Activated CD4-positive, alpha-beta T cell treated with anti-CD3 and anti-CD28 coated beads, Interleukin-2, amount 10 ng/mL, durations not matched to agents 24 days and 14 days (primary cell): Measurements from ENCODE around the gene CCDC85B. TPM values are rescaled to one million over a fixed set of nuclear protein-coding genes. Genes with fewer than 3 reads are reported as not detected.

Experiments
- DNase-seq: peaks from one replicate; pipeline ENCODE4 v3.0.0; 2022
- H3K27ac Mint-ChIP-seq: one replicate; pipeline ENCODE4 v1.8.0; 2022; ENCODE audit warnings: mild to moderate bottlenecking, mixed read lengths
- H3K27me3 Mint-ChIP-seq: one replicate; pipeline ENCODE4 v1.8.0; 2022; ENCODE audit warnings: mixed read lengths
- H3K36me3 Mint-ChIP-seq: one replicate; pipeline ENCODE4 v1.8.0; 2022; ENCODE audit warnings: low read depth, mild to moderate bottlenecking, mixed read lengths
- H3K4me1 Mint-ChIP-seq: one replicate; pipeline ENCODE4 v1.8.0; 2021; ENCODE audit warnings: mixed read lengths
- H3K4me3 Mint-ChIP-seq: one replicate; pipeline ENCODE4 v1.8.0; 2022; ENCODE audit warnings: mild to moderate bottlenecking, moderate library complexity, mixed read lengths
- H3K9me3 Mint-ChIP-seq: one replicate; pipeline ENCODE4 v1.8.0; 2021; ENCODE audit warnings: mixed read lengths
- intact Hi-C: fragments of 100-400 bp; cut with micrococcal nuclease; formaldehyde crosslinking; loops from one replicate; pipeline ENCODE4 v1.15.1; 2023
- total RNA-seq: library from RNA; stranded (reverse); gene quantifications from 2 replicates; pipeline ENCODE4 v1.2.3, GENCODE V29; 2022

CCDC85B gene
- total RNA-seq, 1 donor from 2014 or later, result 62.5 TPM

DNA sequence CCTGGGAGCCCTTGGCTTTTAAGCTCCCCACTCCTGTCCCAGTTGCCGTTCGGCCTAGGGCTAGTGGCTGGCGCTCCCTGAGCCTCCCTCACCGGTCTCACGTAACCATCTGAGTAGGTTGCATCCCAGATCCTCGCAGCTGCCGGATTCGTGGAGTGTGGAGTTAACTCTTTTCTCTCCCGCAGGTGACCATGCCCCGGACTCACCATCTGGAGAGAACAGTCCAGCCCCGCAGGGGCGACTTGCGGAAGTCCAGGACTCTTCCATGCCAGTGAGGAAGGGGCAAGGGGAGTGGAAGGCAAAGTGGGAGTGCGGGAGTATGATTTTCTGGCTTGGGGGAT, 29.3 kb upstream of the CCDC85B start:
- Mint-ChIP-seq H3K27me3 (no peaks in the 10 kb centered on the region), H3K4me3 (peak overlapping the region; percentile 92), H3K27ac (peak overlapping the region; percentile 94), H3K36me3 (peaks cover 47% of the 10 kb centered on the region), H3K4me1 (peaks cover 29% of the 10 kb centered on the region), H3K9me3 (no peaks in the 10 kb centered on the region)
- no peak for DNase-seq
- intact Hi-C loops, result no loop called here

DNA sequence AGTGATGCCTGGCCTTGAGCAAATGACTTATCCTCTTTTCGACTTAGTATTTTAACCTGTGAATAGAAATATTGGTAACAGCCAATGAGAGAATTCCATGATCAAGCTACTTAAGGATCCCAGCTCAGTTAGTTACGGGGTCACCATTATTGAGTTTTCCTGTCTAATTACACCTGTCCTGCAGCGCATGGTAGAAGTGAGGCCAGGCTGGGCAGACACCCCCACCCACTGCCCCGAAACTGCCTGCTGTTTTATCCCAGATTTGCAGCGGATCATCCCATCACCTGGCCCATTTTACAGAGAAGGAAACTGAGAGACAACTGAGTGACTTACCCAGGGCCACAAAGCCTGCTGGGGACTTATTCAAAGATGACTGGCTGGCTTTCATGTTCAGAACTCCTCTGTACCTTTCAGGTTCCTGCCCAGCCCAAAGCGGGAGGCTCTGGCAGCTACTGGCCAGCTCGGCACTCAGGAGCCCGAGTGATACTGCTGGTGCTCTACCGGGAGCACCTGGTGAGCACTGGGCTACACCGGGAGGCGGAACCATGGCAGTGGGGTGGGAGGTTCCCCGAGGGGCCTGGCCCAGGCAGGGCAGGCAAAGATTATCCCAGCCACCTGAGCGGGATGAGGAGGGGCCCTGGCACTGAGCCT, 28.8 kb upstream of the CCDC85B start:
- H3K4me1 Mint-ChIP-seq, result peaks cover 24% of the 10 kb centered on the region
- peak overlapping the region; percentile 94 for H3K27ac Mint-ChIP-seq
- DNase-seq, result no peak
- no peaks in the 10 kb centered on the region for H3K9me3 Mint-ChIP-seq
- peak overlapping the region; percentile 92 for H3K4me3 Mint-ChIP-seq
- H3K27me3 Mint-ChIP-seq, result no peaks in the 10 kb centered on the region
- intact Hi-C loops, result no loop called here
- H3K36me3 Mint-ChIP-seq, result peaks cover 43% of the 10 kb centered on the region

DNA sequence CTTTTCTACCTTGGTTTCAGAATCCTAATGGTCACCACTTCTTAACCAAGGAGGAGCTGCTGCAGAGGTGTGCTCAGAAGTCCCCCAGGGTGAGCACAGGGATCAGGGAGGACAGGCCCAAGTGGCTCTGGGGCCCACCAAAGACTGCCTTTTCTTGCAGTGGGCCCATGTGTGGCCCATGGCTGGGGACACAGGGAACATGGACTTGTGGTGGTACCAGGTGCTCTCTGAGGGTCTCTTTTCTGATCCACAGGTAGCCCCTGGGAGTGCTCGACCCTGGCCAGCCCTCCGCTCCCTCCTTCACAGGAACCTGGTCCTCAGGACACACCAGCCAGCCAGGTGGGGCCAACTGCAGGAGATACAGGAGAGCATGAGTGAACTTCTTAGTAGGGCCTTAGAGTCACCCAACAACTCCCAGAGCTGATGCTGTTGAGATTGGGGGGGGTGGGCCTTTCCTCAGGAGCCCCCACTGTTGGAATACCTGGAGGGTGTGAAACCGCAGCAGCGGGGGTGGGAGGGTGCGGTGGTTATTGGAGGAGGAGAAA, 28.2 kb upstream of the CCDC85B start:
- Mint-ChIP-seq H3K4me1 (peaks cover 22% of the 10 kb centered on the region), H3K27ac (no peak overlapping the region), H3K36me3 (peaks cover 43% of the 10 kb centered on the region), H3K4me3 (no peak overlapping the region), H3K9me3 (no peaks in the 10 kb centered on the region), H3K27me3 (no peaks in the 10 kb centered on the region)
- intact Hi-C loops, result no loop called here
- DNase-seq, result no peak

DNA sequence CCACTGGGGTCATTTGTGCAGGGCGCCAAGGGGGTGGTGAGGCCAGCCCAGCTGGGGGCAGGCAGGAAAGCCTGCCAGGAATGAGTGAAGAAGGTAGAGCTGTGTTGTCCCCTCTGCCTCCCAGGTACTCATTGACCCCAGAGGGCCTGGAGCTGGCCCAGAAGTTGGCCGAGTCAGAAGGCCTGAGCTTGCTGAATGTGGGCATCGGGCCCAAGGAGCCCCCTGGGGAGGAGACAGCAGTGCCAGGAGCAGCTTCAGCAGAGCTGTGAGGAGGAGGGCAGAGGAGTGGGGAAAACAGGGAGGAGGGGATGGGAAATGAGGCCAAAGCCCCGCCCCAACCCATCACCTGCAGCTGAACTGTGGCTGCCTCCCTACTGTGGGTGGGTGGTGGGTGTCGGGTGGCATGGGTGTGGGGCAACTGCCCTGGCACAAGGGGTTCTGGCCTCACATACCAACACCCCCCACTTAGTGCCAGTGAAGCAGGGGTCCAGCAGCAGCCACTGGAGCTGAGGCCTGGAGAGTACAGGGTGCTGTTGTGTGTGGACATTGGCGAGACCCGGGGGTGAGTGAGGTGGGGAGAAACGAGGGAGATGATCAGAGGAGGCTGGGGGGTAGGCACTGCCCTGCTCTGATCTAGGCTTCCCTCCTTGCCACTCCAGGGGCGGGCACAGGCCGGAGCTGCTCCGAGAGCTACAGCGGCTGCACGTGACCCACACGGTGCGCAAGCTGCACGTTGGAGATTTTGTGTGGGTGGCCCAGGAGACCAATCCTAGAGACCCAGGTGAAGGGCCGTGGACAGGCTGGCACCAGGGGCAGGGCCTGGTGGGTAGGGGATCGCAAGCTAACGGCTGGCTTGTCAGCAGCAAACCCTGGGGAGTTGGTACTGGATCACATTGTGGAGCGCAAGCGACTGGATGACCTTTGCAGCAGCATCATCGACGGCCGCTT, 27.3 kb upstream of the CCDC85B start:
- Mint-ChIP-seq H3K27ac (peak overlapping the region; percentile 37), H3K4me1 (peaks cover 23% of the 10 kb centered on the region), H3K9me3 (no peaks in the 10 kb centered on the region), H3K27me3 (no peaks in the 10 kb centered on the region), H3K36me3 (peaks cover 43% of the 10 kb centered on the region), H3K4me3 (peak overlapping the region; percentile 66)
- intact Hi-C loops, result no loop called here
- DNase-seq, result no peak

DNA sequence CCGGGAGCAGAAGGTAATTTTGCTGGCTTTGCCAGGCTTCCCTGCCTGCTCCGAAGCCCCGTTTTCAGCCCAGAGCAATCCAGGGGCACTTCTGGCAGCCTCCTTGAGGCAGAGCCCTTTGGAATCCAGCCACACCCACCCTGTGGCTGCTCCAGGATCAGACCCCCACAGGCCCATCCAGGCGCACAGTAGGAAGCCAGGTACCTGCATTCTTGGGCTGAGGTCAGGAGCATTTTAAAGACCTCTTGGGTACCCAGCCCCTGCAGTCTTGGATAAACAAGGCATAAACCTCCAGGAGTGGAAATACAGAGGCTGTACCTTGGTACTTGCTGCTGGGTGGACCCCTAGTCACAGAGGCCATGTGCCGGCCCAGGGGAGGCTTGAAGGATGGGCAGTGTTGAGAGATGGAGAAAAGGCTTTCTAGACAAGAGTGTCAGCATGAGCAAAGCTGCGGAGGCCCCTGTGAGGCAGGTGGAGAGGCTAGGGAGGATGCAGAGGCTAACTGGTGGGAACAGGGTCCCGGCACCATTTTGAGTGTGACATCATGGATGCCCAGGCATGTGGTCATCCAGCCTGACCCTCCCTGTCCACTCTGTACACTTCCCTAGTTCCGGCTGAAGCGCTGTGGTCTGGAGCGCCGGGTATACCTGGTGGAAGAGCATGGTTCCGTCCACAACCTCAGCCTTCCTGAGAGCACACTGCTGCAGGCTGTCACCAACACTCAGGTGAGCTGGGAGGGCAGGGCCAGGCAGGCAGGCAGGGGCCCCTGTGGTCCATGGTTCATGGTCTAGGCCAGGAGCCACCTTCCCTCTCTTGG, 26.4 kb upstream of the CCDC85B start:
- intact Hi-C loops, result no loop called here
- Mint-ChIP-seq H3K9me3 (no peaks in the 10 kb centered on the region), H3K27ac (no peak overlapping the region), H3K36me3 (peaks cover 45% of the 10 kb centered on the region), H3K4me3 (no peak overlapping the region), H3K27me3 (no peaks in the 10 kb centered on the region), H3K4me1 (peaks cover 20% of the 10 kb centered on the region)
- DNase-seq, result no peak

DNA sequence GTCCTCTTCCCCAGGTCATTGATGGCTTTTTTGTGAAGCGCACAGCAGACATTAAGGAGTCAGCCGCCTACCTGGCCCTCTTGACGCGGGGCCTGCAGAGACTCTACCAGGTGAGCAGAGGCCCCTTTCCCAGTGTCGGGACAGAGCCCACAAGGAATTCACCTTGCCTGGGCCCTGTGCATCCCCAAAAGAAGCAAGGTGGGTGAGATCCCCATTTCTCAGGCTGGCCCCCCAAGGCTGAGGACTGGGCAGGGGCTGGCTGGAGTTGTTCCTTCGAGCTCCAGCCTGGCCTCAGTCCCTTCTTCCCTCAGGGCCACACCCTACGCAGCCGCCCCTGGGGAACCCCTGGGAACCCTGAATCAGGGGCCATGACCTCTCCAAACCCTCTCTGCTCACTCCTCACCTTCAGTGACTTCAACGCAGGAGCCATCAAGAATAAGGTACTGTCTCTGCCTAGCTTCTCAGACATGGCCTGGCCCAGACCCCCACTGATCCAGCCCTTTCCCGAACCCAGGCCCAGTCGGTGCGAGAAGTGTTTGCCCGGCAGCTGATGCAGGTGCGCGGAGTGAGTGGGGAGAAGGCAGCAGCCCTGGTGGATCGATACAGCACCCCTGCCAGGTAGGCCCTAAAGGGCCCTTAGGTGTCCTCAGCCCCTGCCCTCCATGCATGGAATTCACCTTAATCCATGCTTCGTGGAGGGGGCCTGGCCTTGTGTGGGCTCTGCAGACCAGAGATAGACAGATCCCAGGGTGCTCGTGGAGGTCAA, 25.6 kb upstream of the CCDC85B start:
- peaks cover 45% of the 10 kb centered on the region for H3K36me3 Mint-ChIP-seq
- H3K9me3 Mint-ChIP-seq, result no peaks in the 10 kb centered on the region
- DNase-seq, result no peak
- no peak overlapping the region for H3K4me3 Mint-ChIP-seq
- peaks cover 18% of the 10 kb centered on the region for H3K4me1 Mint-ChIP-seq
- no peaks in the 10 kb centered on the region for H3K27me3 Mint-ChIP-seq
- H3K27ac Mint-ChIP-seq, result no peak overlapping the region
- intact Hi-C loops, result no loop called here

DNA sequence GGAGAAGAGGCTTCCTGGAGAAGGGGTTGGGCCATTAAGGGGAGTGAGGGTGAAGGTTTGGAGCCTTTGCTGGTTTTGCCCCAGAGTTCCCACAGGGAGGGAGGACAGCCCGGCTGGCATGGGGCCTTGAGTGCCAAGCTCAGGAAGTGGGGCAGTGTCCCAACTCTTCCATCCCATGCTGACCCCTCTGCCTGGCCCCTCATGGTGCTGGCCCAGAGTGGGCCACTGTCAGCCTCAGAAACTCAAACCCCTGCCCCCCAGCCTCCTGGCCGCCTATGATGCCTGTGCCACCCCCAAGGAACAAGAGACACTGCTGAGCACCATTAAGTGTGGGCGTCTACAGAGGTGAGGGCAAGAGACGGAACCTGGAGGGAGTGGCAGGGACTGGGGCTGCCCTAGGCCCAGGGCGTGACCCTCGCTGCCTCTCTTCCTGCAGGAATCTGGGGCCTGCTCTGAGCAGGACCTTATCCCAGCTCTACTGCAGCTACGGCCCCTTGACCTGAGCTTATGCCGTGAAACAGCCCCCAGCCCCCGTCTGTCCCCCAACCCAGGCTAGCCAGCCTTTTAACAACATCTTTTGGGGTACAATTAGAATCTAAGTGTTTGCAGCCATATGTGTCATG, 24.8 kb upstream of the CCDC85B start:
- Mint-ChIP-seq H3K27me3 (no peaks in the 10 kb centered on the region), H3K9me3 (no peaks in the 10 kb centered on the region), H3K27ac (no peak overlapping the region), H3K36me3 (peaks cover 43% of the 10 kb centered on the region), H3K4me3 (no peak overlapping the region), H3K4me1 (peaks cover 17% of the 10 kb centered on the region)
- intact Hi-C loops, result no loop called here
- DNase-seq, result no peak

DNA sequence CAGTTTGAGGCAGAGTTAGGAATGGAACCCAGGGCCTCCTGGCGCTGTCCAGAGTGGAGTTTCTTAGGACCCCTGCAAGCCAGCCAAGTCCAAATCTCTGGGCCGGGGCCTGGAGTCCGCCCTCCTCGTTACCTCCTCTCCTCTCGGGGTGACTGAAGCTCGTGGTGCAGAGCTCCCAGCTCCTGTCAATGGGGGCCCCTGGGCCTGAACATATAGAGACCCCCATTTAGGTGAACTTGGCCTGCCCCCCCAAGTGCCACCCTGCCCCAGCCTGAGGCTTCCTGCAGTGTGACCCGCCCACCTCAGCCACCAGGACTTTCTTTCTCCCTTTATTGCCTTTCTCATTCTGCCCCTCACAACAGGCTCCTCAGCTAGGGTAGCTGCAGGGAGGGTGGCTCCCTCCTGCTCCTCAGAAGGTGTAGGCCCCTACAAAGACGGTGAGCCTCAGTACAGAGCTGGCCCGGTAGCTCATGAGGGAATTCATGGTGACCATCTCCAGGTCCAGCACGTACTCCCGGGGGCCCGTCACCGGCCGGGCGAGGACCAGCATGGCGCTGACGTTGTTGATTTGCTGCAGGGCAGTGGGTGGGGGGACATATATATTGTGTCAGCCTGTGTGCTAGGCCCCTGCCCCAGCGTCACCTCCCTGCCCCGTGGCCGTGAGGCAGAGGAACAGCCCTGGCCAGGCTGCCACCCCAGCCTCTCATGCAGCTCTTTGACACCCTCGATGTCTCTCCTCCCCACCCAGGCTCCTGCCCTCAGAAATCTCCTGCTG, 23.8 kb upstream of the CCDC85B start:
- H3K4me3 Mint-ChIP-seq, result no peak overlapping the region
- intact Hi-C loops, result no loop called here

DNA sequence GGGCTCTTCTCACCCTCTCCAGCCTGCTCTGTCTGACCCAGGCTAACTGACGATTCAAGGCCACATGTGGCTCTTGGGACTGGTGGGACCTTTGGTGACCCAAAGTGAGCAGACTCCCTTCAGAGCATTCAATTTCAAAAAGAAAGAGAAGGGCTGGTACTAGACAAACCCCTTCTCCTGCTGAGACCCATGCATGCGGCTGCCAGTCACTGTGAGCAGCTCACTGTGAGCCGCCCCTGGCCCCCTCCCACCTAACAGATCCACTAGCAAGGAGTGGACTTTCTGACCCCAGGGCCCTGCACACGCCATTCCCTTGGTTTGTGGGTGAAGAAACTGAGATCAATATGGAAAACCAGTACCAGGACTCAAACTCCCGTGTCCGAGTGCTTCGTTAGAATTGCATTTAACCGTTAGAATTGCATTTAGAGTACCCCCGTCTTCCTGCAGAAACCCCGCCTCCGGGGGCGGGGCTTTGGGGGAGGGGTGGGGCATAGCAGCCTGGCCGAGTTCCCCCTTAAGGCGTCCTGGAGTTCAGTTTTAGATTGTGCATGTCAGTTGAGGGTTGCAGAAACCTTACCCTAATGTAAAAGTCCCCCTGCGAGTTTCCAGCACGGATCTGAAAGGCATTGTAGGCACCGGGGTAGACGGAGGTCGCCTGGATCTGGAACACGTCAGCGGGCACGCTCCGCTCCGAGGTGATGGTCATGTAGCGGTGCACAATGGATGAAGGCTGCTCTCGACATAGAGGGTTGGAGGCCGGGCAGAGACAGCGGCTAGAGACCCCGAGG, 23.0 kb upstream of the CCDC85B start:
- H3K9me3 Mint-ChIP-seq, result no peaks in the 10 kb centered on the region
- no peak overlapping the region for H3K4me3 Mint-ChIP-seq
- H3K36me3 Mint-ChIP-seq, result peaks cover 33% of the 10 kb centered on the region
- intact Hi-C loops, result no loop called here
- peaks cover 16% of the 10 kb centered on the region for H3K4me1 Mint-ChIP-seq
- DNase-seq, result peak; percentile 78
- H3K27ac Mint-ChIP-seq, result no peak overlapping the region
- no peaks in the 10 kb centered on the region for H3K27me3 Mint-ChIP-seq

More for the DNA sequence above, 23.8 kb upstream of the CCDC85B start:
- H3K36me3 Mint-ChIP-seq, result peaks cover 35% of the 10 kb centered on the region
- no peak for DNase-seq
- H3K9me3 Mint-ChIP-seq, result no peaks in the 10 kb centered on the region
- no peak overlapping the region for H3K27ac Mint-ChIP-seq
- H3K27me3 Mint-ChIP-seq, result no peaks in the 10 kb centered on the region
- peaks cover 18% of the 10 kb centered on the region for H3K4me1 Mint-ChIP-seq

DNA sequence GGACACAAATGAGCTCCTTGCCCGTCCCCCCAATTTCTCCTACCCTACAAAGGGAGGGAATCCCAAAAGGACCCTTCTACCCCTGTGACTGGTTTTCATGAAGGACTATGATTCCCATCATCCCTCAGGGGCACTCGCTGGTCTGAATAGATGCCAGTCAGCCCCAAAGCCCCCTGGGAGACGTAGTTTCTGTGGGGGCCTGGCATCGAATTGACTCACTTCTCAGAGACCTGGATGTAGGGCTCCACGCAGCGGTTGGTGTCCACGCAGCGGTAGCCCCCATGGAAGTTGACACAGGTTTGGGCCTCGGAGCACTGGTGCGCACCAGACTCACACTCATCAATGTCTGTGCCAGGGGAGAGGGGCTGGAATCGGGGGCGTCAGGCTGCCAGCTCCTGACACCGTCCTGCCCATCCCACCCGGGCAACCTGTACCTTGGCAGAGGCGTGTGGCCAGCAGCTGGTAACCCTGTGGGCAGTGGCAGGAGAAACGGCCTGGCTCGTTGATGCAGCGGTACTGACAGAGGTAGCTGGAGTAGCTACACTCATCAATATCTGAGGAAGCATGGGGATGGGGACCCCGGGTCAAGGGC, 22.3 kb upstream of the CCDC85B start:
- no peaks in the 10 kb centered on the region for H3K9me3 Mint-ChIP-seq
- DNase-seq, result no peak
- intact Hi-C loops, result no loop called here
- no peaks in the 10 kb centered on the region for H3K27me3 Mint-ChIP-seq
- no peak overlapping the region for H3K27ac Mint-ChIP-seq
- peaks cover 27% of the 10 kb centered on the region for H3K36me3 Mint-ChIP-seq
- peaks cover 16% of the 10 kb centered on the region for H3K4me1 Mint-ChIP-seq
- H3K4me3 Mint-ChIP-seq, result no peak overlapping the region

DNA sequence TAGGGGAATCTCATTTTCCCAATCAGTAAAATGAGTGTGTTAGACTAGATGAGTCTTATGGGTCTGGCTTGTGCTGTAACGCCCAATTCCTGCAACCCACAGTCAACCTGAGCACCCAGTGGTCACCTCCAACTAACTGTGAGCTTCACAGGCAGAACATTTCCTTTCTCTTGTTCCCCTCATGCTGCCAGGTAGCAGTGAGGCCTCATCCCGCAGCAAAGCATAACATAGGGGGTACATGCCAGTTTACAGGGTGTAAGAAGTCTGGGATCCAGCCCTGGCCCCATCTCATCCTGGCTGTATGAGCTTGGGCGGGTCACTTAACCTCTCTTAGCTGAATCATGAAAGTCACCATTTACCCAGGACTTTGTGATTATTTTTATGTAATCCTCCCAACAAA, 21.6 kb upstream of the CCDC85B start:
- Mint-ChIP-seq H3K4me1 (peaks cover 16% of the 10 kb centered on the region), H3K4me3 (no peak overlapping the region), H3K9me3 (no peaks in the 10 kb centered on the region), H3K27ac (no peak overlapping the region), H3K27me3 (no peaks in the 10 kb centered on the region), H3K36me3 (peaks cover 22% of the 10 kb centered on the region)
- intact Hi-C loops, result no loop called here
- DNase-seq, result no peak
